ENCODE data around the gene PRAMEF13.
"Not testable (repeated sequence)": the region's sequence is repeated elsewhere in the genome, so short reads cannot be mapped to it uniquely, and the experiment has no call there.

PRAMEF13 gene

DNA sequence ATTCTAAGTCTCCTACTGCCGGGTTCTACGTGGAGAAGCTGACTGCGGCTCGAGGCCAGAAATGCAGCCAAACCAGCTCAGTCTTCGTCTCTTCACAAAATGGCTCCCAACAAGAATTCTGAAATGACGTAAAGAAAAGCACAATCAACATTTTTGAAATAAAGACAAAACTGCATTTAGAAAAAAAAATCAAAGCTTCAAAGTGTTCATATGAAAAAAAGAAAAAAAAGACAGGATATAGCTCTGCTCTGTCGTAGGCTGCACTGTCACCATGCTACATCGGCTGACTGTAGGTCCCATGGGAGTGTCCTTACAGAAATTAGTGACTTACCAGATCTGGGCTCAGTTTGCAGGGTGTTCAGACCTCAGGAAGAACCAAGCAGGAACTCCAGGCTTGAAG is 35.7 kb downstream of the PRAMEF13 start, which contains the start of gene HNRNPCL4:
Gene HNRNPCL4, minus strand, starts transcription at position 101 of the 400 bp plus-strand sequence. CDS start 164 bp downstream, outside the sequence.
- DNase-seq (ENCODE audit: low read depth in 2 of 2): not testable (repeated sequence)

DNA sequence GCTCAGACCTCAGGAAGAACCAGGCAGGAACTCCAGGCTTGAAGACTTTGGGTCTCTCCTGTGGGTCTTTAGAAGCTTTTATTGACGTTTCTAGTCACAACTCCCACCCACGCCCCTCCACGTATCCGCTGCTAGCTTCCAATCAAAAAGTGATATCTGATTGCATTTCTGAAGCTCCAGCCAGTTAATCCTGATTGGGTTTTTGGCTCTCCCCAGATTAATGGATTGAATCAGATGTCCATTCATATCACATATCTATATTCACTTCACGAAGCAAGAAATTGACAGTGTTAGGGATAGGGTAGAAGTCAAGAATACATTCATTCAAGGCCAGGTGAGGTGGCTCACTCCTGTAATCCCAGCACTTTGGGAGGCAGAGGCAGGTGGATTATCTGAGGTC is 45.3 kb downstream of the PRAMEF13 start, which contains the start of gene PRAMEF26:
Gene PRAMEF26, minus strand, starts transcription at position 101 of the 400 bp plus-strand sequence. CDS start 2,914 bp downstream, outside the sequence.
- DNase-seq (ENCODE audit: low read depth in 2 of 2): not testable (repeated sequence)

All from stimulated activated CD8-positive, alpha-beta memory T cell treated with anti-CD3 and anti-CD28 coated beads, Interleukin-7, amount 100 ng/mL, for 4 hours (primary cell).